HEK293 (cell line): Measurements from ENCODE around the gene CLASP2.

Experiments used
- CTCF ChIA-PET: fragments of 350-600 bp; formaldehyde crosslinking; extraction: SDS; loops from one replicate; lab custom pipeline; 2021; ENCODE audit warnings: antibody characterized with exemption; lab: Yijun Ruan, JAX
- POLR2A ChIA-PET: fragments of 300-600 bp; formaldehyde crosslinking; extraction: SDS; loops from one replicate; lab custom pipeline; 2020; ENCODE audit warnings: antibody characterized with exemption, inconsistent platforms; lab: Yijun Ruan, JAX
- H3K27ac ChIP-seq: fragments of 200-500 bp; sonication (Bioruptor generic); 2 replicates; pipeline ENCODE4 v1.5.1; 2014; ENCODE audit warnings: low read depth, low read length, control low read depth, inconsistent platforms; ENCODE audit errors: extremely low read depth
- H3K36me3 ChIP-seq, 2 experiments: fragments of 200-500 bp in 1 of 2; sonication (Bioruptor generic) in 1 of 2; 1 replicate in 1 of 2; 2 replicates in 1 of 2; pipeline ENCODE4 v1.5.1; 2014 to 2017; ENCODE audit warnings: inconsistent platforms in 2 of 2, low read length in 2 of 2; ENCODE audit not compliant: control insufficient read depth in 2 of 2, insufficient read depth in 1 of 2
- H3K4me1 ChIP-seq: fragments of 200-500 bp; sonication (Bioruptor generic); 2 replicates; pipeline ENCODE4 v1.5.1; 2014; ENCODE audit warnings: mild to moderate bottlenecking, low read length, inconsistent platforms; ENCODE audit not compliant: control insufficient read depth, insufficient read depth
- H3K4me3 ChIP-seq: 2 replicates; pipeline ENCODE4 v1.5.1; 2011; ENCODE audit warnings: low read depth, mild to moderate bottlenecking, control low read depth, low read length, moderate library complexity
- H3K9me3 ChIP-seq: fragments of 200-500 bp; sonication (Bioruptor generic); 2 replicates; pipeline ENCODE4 v1.5.1; 2014; ENCODE audit warnings: low read depth, low read length, inconsistent platforms; ENCODE audit not compliant: control insufficient read depth, insufficient read depth
- EGR2 ChIP-seq: fragments of 450-650 bp; formaldehyde crosslinking; IDR thresholded peaks from 2 replicates; pipeline ENCODE4 v1.5.1; 2016; ENCODE audit warnings: low read depth, missing biosample characterization, missing genetic modification characterization
- FEZF1 ChIP-seq: fragments of 450-650 bp; formaldehyde crosslinking; IDR thresholded peaks from 2 replicates; pipeline ENCODE4 v1.5.1; 2016; ENCODE audit warnings: missing biosample characterization, missing genetic modification characterization
- GLI2 ChIP-seq: fragments of 450-650 bp; formaldehyde crosslinking; IDR thresholded peaks from 2 replicates; pipeline ENCODE4; 2017; ENCODE audit warnings: missing biosample characterization, missing genetic modification characterization, low read depth, borderline replicate concordance
- KLF9 ChIP-seq: fragments of 450-650 bp; formaldehyde crosslinking; IDR thresholded peaks from 2 replicates; pipeline ENCODE4 v1.5.1; 2016; ENCODE audit warnings: missing biosample characterization, missing genetic modification characterization, low read depth
- OSR2 ChIP-seq: fragments of 450-650 bp; formaldehyde crosslinking; IDR thresholded peaks from 2 replicates; pipeline ENCODE4 v1.5.1; 2016; ENCODE audit warnings: missing biosample characterization, missing genetic modification characterization
- PRDM1 ChIP-seq: fragments of 450-650 bp; formaldehyde crosslinking; IDR thresholded peaks from 2 replicates; pipeline ENCODE4; 2016; ENCODE audit warnings: missing biosample characterization, missing genetic modification characterization
- PRDM6 ChIP-seq: fragments of 450-650 bp; formaldehyde crosslinking; IDR thresholded peaks from 2 replicates; pipeline ENCODE4 v1.5.1; 2017; ENCODE audit warnings: missing biosample characterization, missing genetic modification characterization
- SETDB1 ChIP-seq: IDR thresholded peaks from one replicate; pipeline ENCODE4 v1.6.1; 2017; ENCODE audit warnings: mild to moderate bottlenecking, low read length, moderate library complexity, mixed read lengths; ENCODE audit not compliant: insufficient read length
- YY1 ChIP-seq: fragments of 450-650 bp; formaldehyde crosslinking; IDR thresholded peaks from 2 replicates; pipeline ENCODE4 v1.5.1; 2018; ENCODE audit warnings: missing biosample characterization, missing genetic modification characterization
- ZBTB21 ChIP-seq: fragments of 450-650 bp; formaldehyde crosslinking; IDR thresholded peaks from 2 replicates; pipeline ENCODE4 v1.5.1; 2017; ENCODE audit warnings: missing biosample characterization, missing genetic modification characterization
- ZBTB48 ChIP-seq: fragments of 450-650 bp; formaldehyde crosslinking; IDR thresholded peaks from 2 replicates; pipeline ENCODE4 v1.5.1; 2016; ENCODE audit warnings: missing biosample characterization, missing genetic modification characterization
- ZFHX2 ChIP-seq: fragments of 450-650 bp; formaldehyde crosslinking; conservative IDR thresholded peaks from 2 replicates; pipeline ENCODE4 v1.5.1; 2016; ENCODE audit warnings: missing biosample characterization, missing genetic modification characterization
- ZNF132 ChIP-seq: fragments of 450-650 bp; formaldehyde crosslinking; IDR thresholded peaks from 2 replicates; pipeline ENCODE4 v1.5.1; 2017; ENCODE audit warnings: missing biosample characterization, missing genetic modification characterization, borderline replicate concordance
- ZNF19 ChIP-seq: fragments of 450-650 bp; formaldehyde crosslinking; IDR thresholded peaks from 2 replicates; pipeline ENCODE4; 2016; ENCODE audit warnings: missing biosample characterization, missing genetic modification characterization, low read depth
- ZNF223 ChIP-seq: fragments of 450-650 bp; formaldehyde crosslinking; IDR thresholded peaks from 2 replicates; pipeline ENCODE4 v1.5.1; 2016; ENCODE audit warnings: missing biosample characterization, missing genetic modification characterization
- ZNF24 ChIP-seq: fragments of 450-650 bp; formaldehyde crosslinking; IDR thresholded peaks from 2 replicates; pipeline ENCODE4 v1.5.1; 2016; ENCODE audit warnings: missing biosample characterization, missing genetic modification characterization
- ZNF292 ChIP-seq: fragments of 450-650 bp; formaldehyde crosslinking; IDR thresholded peaks from 2 replicates; pipeline ENCODE4 v1.5.1; 2016; ENCODE audit warnings: low read depth, missing biosample characterization, missing genetic modification characterization, borderline replicate concordance
- ZNF335 ChIP-seq: fragments of 450-650 bp; formaldehyde crosslinking; conservative IDR thresholded peaks from 2 replicates; pipeline ENCODE4 v1.5.1; 2016; ENCODE audit warnings: missing biosample characterization, missing genetic modification characterization
- ZNF366 ChIP-seq: fragments of 450-650 bp; formaldehyde crosslinking; conservative IDR thresholded peaks from 2 replicates; pipeline ENCODE4 v1.5.1; 2016; ENCODE audit warnings: missing biosample characterization, missing genetic modification characterization
- ZNF530 ChIP-seq: fragments of 450-650 bp; formaldehyde crosslinking; IDR thresholded peaks from 2 replicates; pipeline ENCODE4 v1.5.1; 2016; ENCODE audit warnings: low read depth, missing biosample characterization, missing genetic modification characterization
- ZNF548 ChIP-seq: fragments of 450-650 bp; formaldehyde crosslinking; IDR thresholded peaks from 2 replicates; pipeline ENCODE4 v1.5.1; 2016; ENCODE audit warnings: missing biosample characterization, missing genetic modification characterization
- ZNF585B ChIP-seq: fragments of 450-650 bp; formaldehyde crosslinking; IDR thresholded peaks from 2 replicates; pipeline ENCODE4 v1.5.1; 2016; ENCODE audit warnings: missing biosample characterization, missing genetic modification characterization
- ZNF624 ChIP-seq: fragments of 450-650 bp; formaldehyde crosslinking; IDR thresholded peaks from 2 replicates; pipeline ENCODE4 v1.5.1; 2017; ENCODE audit warnings: missing biosample characterization, missing genetic modification characterization
- ZNF747 ChIP-seq: fragments of 450-650 bp; formaldehyde crosslinking; IDR thresholded peaks from 2 replicates; pipeline ENCODE4 v1.5.1; 2016; ENCODE audit warnings: missing biosample characterization, missing genetic modification characterization
- ZNF776 ChIP-seq: fragments of 450-650 bp; formaldehyde crosslinking; IDR thresholded peaks from 2 replicates; pipeline ENCODE4 v1.5.0; 2017; ENCODE audit warnings: missing biosample characterization, missing genetic modification characterization, borderline replicate concordance
- ZNF777 ChIP-seq: fragments of 450-650 bp; formaldehyde crosslinking; IDR thresholded peaks from 2 replicates; pipeline ENCODE4 v1.5.1; 2017; ENCODE audit warnings: missing biosample characterization, missing genetic modification characterization, borderline replicate concordance
- ZNF843 ChIP-seq: fragments of 450-650 bp; formaldehyde crosslinking; IDR thresholded peaks from 2 replicates; pipeline ENCODE4 v1.5.1; 2016; ENCODE audit warnings: missing biosample characterization, missing genetic modification characterization
- TF ChIP-seq, protein P1 (sequence below): fragments of 450-650 bp; formaldehyde crosslinking; IDR thresholded peaks from 2 replicates; pipeline ENCODE4 v1.5.1; 2016; ENCODE audit warnings: missing biosample characterization, missing genetic modification characterization, borderline replicate concordance
- TF ChIP-seq, protein P2 (sequence below): fragments of 450-650 bp; formaldehyde crosslinking; IDR thresholded peaks from 2 replicates; pipeline ENCODE4 v1.5.1; 2016; ENCODE audit warnings: missing biosample characterization, missing genetic modification characterization
- TF ChIP-seq, protein P3 (sequence below): fragments of 450-650 bp; formaldehyde crosslinking; IDR thresholded peaks from 2 replicates; pipeline ENCODE4 v1.5.1; 2016; ENCODE audit warnings: missing biosample characterization, missing genetic modification characterization

CLASP2 gene

GRCh38 chr3:33488246-33488645, 229.8 kb downstream of the CLASP2 start:
- H3K9me3 ChIP-seq: no peaks in the 10 kb centered on the region
- TF ChIP-seq YY1 (tag by site-specific recombination): no peak
- no peak for TF ChIP-seq EGR2 (tag by site-specific recombination)
- TF ChIP-seq ZNF132 (tag by site-specific recombination): no peak
- no peak for TF ChIP-seq ZNF292
- no peak for TF ChIP-seq ZBTB21 (tag by site-specific recombination)
- TF ChIP-seq ZNF24: no peak
- TF ChIP-seq, protein P1, sequence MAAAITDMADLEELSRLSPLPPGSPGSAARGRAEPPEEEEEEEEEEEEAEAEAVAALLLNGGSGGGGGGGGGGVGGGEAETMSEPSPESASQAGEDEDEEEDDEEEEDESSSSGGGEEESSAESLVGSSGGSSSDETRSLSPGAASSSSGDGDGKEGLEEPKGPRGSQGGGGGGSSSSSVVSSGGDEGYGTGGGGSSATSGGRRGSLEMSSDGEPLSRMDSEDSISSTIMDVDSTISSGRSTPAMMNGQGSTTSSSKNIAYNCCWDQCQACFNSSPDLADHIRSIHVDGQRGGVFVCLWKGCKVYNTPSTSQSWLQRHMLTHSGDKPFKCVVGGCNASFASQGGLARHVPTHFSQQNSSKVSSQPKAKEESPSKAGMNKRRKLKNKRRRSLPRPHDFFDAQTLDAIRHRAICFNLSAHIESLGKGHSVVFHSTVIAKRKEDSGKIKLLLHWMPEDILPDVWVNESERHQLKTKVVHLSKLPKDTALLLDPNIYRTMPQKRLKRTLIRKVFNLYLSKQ: no peak
- no peak for TF ChIP-seq FEZF1 (tag by site-specific recombination)
- TF ChIP-seq ZNF776: no peak
- TF ChIP-seq ZNF530 (tag by site-specific recombination): no peak
- TF ChIP-seq ZNF624: no peak
- H3K4me3 ChIP-seq: no peak overlapping the region
- no peak overlapping the region for H3K27ac ChIP-seq
- H3K36me3 ChIP-seq: no peaks in the 10 kb centered on the region
- CTCF ChIA-PET: no interaction called here
- no peaks in the 10 kb centered on the region for H3K4me1 ChIP-seq
- POLR2A ChIA-PET: no interaction called here

DNA sequence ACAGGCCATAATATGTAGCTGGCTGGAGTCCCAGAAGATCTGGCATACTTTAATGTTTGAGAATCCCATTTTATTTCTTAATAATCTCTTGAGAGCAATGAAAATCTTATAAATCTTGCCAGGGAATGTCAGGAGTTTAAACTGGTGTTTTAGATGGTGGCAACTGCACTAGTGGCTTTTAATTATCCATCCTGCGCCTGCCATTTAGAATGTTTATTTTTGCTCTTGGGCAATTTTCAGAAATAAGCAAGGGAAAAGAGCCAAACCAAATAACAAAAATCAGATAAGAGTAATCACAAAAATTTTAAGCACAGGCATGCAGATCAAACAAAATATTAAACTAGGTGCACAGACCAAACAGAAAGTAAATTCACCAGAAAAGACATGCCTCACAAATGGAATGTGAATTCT, 235.9 kb downstream of the CLASP2 start:
- CTCF ChIA-PET: interaction anchor here (0.7 kb wide), 1 partner anchor 184 kb away, joined by 3 read pairs; no protein-coding TSS in a partner anchor
- H3K9me3 ChIP-seq: no peaks in the 10 kb centered on the region
- TF ChIP-seq PRDM6 (tag by site-specific recombination) (peak; percentile 38), ZFHX2 (tag by site-specific recombination) (no peak), FEZF1 (tag by site-specific recombination) (peak; percentile 37), GLI2 (no peak), ZNF843 (tag by site-specific recombination) (peak; percentile 40; the same call in 1 of the 2 replicates), OSR2 (tag by site-specific recombination) (peak; percentile 37; the same call in 1 of the 2 replicates)
- POLR2A ChIA-PET: no interaction called here
- no peak overlapping the region for H3K4me3 ChIP-seq
- H3K4me1 ChIP-seq: no peaks in the 10 kb centered on the region
- H3K36me3 ChIP-seq: no peaks in the 10 kb centered on the region
- H3K27ac ChIP-seq: no peak overlapping the region

DNA sequence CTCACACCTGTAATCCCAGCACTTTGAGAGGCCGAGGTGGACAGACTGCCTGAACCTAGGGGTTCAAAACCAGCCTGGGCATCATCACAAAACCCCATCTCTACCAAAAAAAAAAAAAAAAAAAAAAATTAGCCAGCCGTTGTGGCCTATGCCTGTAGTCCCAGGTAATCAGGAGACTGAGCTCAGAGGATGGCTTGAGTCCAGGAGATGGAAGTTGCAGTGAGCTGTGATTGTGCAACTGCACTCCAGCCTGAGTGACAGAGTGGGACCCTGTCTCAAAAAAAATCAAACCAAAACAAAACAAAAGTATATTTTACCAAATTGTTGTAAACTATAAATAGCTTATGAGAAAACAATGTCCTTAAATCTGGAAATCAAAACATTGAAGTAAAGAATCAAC, 243.2 kb downstream of the CLASP2 start:
- Histone ChIP-seq H3K4me3 (no peak overlapping the region), H3K36me3 (no peaks in the 10 kb centered on the region), H3K27ac (no peak overlapping the region), H3K9me3 (no peaks in the 10 kb centered on the region), H3K4me1 (no peaks in the 10 kb centered on the region)
- CTCF ChIA-PET: no interaction called here
- POLR2A ChIA-PET: no interaction called here
- TF ChIP-seq ZNF777: no peak
- TF ChIP-seq, protein P2, sequence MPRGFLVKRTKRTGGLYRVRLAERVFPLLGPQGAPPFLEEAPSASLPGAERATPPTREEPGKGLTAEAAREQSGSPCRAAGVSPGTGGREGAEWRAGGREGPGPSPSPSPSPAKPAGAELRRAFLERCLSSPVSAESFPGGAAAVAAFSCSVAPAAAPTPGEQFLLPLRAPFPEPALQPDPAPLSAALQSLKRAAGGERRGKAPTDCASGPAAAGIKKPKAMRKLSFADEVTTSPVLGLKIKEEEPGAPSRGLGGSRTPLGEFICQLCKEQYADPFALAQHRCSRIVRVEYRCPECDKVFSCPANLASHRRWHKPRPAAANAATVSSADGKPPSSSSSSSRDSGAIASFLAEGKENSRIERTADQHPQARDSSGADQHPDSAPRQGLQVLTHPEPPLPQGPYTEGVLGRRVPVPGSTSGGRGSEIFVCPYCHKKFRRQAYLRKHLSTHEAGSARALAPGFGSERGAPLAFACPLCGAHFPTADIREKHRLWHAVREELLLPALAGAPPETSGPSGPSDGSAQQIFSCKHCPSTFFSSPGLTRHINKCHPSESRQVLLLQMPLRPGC (tag by site-specific recombination): no peak
- no peak for TF ChIP-seq ZNF548 (tag by site-specific recombination)
- TF ChIP-seq ZNF585B (tag by site-specific recombination): no peak
- no peak for TF ChIP-seq SETDB1
- TF ChIP-seq, protein P3, sequence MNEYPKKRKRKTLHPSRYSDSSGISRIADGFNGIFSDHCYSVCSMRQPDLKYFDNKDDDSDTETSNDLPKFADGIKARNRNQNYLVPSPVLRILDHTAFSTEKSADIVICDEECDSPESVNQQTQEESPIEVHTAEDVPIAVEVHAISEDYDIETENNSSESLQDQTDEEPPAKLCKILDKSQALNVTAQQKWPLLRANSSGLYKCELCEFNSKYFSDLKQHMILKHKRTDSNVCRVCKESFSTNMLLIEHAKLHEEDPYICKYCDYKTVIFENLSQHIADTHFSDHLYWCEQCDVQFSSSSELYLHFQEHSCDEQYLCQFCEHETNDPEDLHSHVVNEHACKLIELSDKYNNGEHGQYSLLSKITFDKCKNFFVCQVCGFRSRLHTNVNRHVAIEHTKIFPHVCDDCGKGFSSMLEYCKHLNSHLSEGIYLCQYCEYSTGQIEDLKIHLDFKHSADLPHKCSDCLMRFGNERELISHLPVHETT (tag by site-specific recombination): no peak
- TF ChIP-seq KLF9 (tag by site-specific recombination): no peak
- TF ChIP-seq PRDM1 (tag by site-specific recombination): no peak
- no peak for TF ChIP-seq ZNF747 (tag by site-specific recombination)
- no peak for TF ChIP-seq ZNF335 (tag by site-specific recombination)
- TF ChIP-seq ZNF19: no peak
- TF ChIP-seq ZBTB48 (tag by site-specific recombination): no peak
- no peak for TF ChIP-seq ZNF366 (tag by site-specific recombination)
- TF ChIP-seq ZNF223 (tag by site-specific recombination): no peak
